T-helper 2 cell (primary cell): ENCODE measurements around the gene SYK.
"Not testable (repeated sequence)": the region's sequence is repeated elsewhere in the genome, so short reads cannot be mapped to it uniquely, and the experiment has no call there.

Experiments
- DNase-seq, 5 experiments: peaks; one replicate each; pipeline versions ENCODE4 v3.0.0 to v3.0.0-alpha.2; 2012 to 2022

The SYK gene

DNA sequence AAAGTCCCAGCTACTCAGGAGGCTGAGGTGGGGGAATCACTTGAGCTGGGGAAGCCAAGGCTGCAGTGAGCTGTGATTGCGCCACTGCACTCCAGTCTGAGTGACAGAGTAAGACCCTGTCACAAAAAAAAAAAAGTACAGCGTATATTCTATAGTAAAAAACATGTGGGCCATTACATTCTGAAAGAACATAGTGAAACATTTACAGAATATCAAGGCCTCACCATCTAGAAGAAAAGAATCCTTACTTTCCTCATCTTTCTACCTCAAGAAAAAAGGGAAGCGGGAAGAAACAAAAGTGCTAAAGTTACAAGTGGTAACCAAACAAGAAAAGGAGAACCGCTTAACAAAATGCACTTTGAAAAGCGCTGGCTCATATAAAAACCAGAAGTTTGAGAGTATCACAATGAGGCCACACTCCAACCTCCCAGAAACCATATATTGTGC is 5.7 kb upstream of the SYK start:
- DNase-seq: no peak

DNA sequence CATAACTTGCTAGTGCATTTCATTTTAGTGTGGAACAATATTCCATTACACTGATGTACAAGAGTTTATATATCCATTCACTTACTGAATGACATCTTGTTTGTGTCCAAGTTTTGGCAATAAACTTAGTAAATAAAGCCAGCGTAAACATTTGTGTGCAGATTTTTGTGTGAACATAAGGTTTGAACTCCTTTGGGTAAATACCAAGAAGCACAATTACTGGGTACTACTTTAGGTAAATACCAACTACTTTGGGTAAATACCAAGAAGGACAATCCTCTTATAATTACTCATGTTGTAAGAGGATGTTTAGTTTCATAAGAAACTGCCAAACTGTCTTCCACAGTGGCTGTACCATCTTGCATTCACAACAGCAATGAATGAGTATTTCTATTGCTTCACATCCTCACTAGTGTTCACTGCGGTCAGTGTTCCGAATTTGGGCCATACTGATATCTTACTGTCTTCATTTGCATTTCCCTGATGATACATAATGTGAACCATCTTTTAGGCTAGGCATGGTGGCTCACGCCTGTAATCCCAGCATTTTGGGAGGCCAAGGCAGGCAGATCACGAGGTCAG is 2.3 kb upstream of the SYK start:
- DNase-seq: no peak

DNA sequence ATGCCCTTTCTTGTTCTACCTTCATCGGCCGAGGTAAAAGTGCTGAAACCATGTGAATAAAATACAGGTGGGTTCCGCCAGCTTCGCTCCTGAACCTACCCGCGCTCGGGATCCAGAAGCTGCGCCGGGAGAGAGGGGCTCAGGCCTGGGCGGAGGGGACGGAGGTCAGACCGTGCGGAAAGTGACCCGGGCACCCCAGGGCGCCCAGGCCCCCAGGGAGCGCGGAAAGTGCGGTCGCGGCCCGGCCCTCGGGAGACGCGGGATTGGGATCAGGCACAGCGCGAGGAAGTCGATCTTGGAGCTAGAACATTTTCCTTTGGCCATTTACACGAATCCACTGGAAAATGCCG is 329 bp downstream of the SYK start:
- DNase-seq: no peak

- no peak for DNase-seq
Measured at GRCh38 chr9:90802386-90802985, 867 bp downstream of the SYK start.

DNA sequence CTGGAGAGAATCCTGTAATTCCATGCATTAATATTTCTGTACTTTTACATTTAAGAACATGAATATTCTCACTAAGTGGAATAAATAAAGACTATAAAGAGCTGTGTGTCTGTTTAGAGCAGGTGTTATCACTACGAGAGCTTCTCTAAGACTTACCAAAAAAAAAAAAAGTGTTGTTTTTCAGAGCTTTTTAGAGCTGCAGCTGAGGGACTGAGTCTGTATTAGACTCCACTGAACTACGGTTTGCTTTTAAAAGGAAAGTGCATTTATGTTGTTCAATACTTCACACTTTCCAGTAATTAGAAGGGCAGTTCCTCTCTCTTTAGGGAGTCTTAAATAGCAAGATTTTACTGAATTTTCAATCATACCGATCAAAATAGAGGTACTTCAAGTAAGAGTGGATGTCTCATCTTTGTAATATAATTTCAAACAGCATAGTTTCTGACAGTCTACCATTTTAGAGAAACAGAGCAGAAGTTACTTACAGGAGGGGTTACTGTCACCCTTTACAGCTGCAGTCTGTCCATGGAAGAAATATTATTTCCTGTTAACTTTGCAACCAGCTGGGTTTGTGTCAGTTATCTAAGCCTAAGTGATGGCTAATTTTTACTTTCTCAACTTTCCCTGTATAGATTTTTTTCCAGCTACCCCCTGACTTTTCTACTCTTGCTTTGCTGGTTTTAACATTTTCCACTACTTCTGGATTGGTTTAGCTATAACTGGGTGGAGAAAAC is 2.4 kb downstream of the SYK start:
- DNase-seq: no peak

GRCh38 chr9:90805006-90805996 is 3.7 kb downstream of the SYK start:
- DNase-seq: no peak

DNA sequence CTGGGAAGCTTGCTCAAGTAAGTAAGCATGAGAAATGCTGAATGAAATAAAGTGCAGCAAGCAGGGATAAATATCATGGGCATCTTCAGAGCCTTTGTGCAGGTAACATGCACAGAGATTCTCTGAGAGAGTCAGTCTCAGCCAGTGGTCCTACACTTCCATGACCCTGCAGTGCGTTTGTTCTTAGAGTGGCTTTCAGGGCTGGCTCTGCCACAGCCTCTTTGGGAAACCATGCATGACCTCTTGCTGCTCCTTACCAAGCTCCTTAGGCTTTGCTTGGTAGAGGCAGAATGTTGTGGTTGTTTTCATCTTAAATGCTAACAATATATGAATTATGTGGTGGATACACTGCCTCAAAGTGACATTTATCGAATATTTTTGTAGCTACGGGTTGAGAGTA is 5.4 kb downstream of the SYK start:
- no peak for DNase-seq

GRCh38 chr9:90808398-90808797 is 6.8 kb downstream of the SYK start:
- no peak for DNase-seq

- DNase-seq: no peak
Measured at GRCh38 chr9:90808890-90809685, 7.5 kb downstream of the SYK start.

- DNase-seq: no peak
Measured at GRCh38 chr9:90810691-90811090, 9.1 kb downstream of the SYK start.

DNA sequence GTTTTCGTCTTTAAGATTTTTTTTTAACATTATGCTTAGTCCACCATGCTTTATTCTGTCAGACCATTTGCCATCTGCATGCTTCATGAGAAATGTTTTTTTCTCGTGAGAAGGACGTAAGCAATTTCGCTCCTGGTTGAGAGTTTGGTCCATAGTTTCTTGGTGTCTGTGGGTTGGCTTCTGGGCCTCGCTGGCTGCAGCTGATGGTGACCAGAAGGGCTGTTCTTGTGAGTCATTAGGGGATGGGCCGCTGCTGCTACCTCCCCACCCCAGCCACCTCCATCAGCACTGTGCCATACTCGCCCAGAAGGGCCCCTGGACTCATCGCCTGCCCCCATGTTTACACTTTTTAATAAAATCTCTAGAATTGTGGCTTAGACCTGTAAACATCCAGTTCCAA is 11.4 kb downstream of the SYK start:
- DNase-seq: no peak

GRCh38 chr9:90813523-90813922 is 11.9 kb downstream of the SYK start:
- DNase-seq: no peak

GRCh38 chr9:90814355-90814754 is 12.7 kb downstream of the SYK start:
- no peak for DNase-seq

DNA sequence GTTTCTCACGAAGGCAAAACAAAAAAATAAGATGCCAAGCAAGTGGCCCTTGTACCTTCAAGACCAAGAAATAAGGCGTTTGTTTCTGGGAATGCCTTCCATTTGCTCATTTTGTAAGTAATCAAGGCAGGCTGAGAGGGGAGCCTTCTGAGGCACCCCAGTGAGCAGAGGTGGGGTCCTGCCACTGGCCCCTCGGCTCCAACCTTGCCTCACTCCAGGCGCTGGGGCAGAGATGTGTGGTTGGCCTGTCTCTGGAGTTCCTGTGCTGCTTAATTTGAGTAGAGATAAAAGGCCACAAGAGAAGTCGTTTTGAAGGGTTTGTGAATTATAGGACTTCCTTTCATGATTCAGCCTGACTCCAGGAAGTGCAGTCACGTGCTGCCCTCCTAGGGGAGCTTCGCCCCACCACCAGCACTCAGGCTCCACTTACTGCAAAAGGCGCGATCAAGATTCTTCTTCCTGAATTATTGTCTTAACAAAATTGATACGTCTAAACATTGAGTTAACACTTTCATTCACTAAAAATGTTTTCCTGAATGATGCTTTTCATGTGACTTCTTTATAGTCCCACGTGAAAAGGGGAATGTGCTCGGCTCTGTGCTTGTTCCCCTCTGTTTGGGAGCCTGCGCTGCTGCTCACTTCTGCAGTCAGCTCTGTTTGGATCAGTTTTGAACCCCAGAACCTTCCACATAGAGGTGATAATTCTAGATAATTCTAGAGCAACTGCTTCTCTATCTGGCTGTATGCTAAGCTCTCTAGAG is 13.7 kb downstream of the SYK start:
- no peak for DNase-seq

DNA sequence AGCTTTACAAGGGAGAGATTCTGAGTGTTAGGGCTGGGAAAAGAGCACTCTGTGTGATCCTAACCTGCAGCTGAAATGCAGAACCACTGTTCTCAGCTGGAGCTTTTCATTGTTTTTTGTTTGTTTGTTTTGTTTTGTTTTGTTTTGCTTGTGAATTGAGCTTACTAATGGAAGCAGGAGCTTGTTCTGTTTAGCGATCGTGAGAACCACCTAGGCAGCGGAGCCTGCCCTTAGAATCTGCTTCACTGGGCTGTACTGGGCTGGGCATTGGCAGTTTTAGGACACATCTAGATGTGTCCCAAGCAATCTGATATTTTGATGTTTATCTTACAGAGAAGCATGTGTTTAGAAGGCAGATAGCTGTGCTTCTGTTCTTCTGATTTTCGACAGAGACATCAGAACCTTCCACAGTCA is 14.3 kb downstream of the SYK start:
- no peak for DNase-seq

DNA sequence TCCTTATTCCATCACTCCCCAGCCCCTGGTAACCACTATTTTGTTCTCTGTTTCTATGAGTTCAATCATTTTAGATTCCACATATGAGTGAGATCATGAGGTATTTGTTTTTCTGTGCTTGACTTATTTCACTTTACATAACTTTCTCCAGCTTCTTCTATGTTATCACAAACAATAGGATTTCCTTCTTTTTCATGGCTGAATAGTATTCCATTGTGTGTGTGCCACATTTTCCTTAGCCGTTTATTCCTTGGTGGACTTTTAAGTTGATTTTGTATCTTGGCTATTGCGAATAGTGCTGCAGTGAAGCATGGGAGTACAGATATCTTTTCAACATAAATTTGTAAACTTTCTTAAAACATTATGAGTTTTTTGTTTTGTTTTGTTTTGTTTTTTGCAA is 15.1 kb downstream of the SYK start:
- no peak for DNase-seq

DNA sequence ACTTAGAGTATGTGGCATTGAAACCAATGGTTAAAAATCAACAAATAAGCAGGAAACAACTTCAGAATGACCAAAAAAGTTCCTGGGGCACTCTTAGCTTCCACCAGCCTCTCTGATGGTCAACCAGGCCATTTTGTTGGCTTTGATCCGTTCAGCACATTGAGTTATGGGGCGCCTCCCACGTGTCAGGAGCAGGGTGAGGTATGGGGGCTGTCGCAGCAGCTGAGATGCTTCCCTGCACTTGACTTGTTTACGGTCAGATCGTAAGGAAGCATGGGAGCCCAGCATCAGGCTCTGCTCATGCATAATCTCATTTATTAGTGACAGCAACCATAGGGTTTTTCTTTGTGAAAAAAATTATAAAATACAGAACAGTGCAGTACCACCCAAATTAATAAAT is 16.7 kb downstream of the SYK start:
- DNase-seq: no peak

DNA sequence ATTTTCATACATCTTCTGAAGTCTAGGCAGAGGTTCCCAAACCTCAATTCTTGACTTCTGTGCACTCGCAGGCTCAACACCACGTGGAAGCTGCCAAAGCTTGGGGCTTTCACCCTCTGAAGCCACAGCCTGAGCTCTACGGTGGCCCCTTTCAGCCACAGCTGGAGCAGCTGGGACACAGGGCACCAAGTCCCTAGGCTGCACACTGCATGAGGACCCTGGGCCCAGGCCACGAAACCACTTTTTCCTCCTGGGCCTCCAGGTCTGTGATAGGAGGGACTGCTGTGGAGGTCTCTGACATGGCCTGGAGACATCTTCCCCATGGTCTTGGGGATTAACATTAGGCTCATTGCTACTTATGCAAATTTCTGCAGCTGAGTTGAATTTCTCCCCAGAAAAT is 18.8 kb downstream of the SYK start:
- not testable (repeated sequence) for DNase-seq

- DNase-seq: not testable (repeated sequence)
Measured at GRCh38 chr9:90821236-90821635, 19.6 kb downstream of the SYK start.

- DNase-seq: no peak
Measured at GRCh38 chr9:90821697-90822096, 20.1 kb downstream of the SYK start.

- DNase-seq: no peak
Measured at GRCh38 chr9:90822866-90823265, 21.2 kb downstream of the SYK start.

DNA sequence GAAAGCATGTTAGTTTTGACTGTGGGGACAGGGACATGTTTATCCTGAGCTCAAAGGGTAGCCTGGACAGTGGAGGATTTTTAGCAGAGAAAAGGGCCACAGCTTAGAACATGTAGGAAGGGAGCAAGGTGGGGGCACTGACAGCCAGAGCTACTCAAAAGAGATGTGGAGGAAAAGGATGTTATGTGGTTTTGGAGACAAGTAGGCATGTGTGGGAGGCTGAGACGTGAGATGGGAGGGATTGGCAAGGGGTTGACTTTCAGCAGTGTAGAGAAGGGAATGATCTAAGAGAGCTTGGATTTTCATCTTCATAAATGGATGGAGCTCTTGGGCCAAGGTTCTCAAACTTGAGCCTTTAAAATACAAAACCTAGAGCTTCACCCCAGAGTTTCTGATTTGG is 24.0 kb downstream of the SYK start:
- no peak for DNase-seq
